GM12878 (cell line): ENCODE results near the gene PROSER3. TPM values are rescaled to one million over a fixed set of nuclear protein-coding genes. Genes with fewer than 3 reads are reported as not detected.

Experiments
- BCL3 ChIP-seq: IDR thresholded peaks from 2 replicates; pipeline ENCODE4 v1.6.1; 2011; ENCODE audit warnings: borderline replicate concordance, low read depth, mild to moderate bottlenecking, moderate library complexity, low read length; ENCODE audit not compliant: insufficient read depth, poor library complexity, severe bottlenecking
- CBFB ChIP-seq: IDR thresholded peaks from 2 replicates; pipeline ENCODE4 v1.6.1; 2016; ENCODE audit warnings: antibody characterized with exemption, low read depth
- CREM ChIP-seq: IDR thresholded peaks from 2 replicates; pipeline ENCODE4 v1.6.1; 2014; ENCODE audit warnings: antibody characterized with exemption, low read depth
- ELK1 ChIP-seq: IDR thresholded peaks from 2 replicates; pipeline ENCODE4 v1.6.1; 2012; ENCODE audit warnings: low read depth, low read length, improper control_type of control experiment
- FOS ChIP-seq: IDR thresholded peaks from 3 replicates; pipeline ENCODE4 v1.6.1; 2011; ENCODE audit warnings: borderline replicate concordance; ENCODE audit not compliant: insufficient read length; ENCODE audit errors: extremely low read depth
- IRF5 ChIP-seq: fragments of 450-650 bp; IDR thresholded peaks from 2 replicates; pipeline ENCODE4 v1.6.1; 2017; ENCODE audit warnings: borderline replicate concordance
- LARP7 ChIP-seq: fragments of 450-650 bp; IDR thresholded peaks from 2 replicates; pipeline ENCODE4 v1.6.1; 2017; ENCODE audit warnings: mild to moderate bottlenecking
- NBN ChIP-seq: fragments of 450-650 bp; IDR thresholded peaks from 2 replicates; pipeline ENCODE4 v1.6.1; 2016
- PML ChIP-seq: IDR thresholded peaks from 2 replicates; pipeline ENCODE4 v1.6.1; 2012; ENCODE audit warnings: low read length, inconsistent platforms
- RELA ChIP-seq: fragments of 450-650 bp; IDR thresholded peaks from 2 replicates; pipeline ENCODE4 v1.8.0; 2014; ENCODE audit warnings: borderline replicate concordance; ENCODE audit not compliant: partially characterized antibody
- SIX5 ChIP-seq: IDR thresholded peaks from 2 replicates; pipeline ENCODE4 v1.6.1; 2011; ENCODE audit warnings: mild to moderate bottlenecking, low read depth, low read length, moderate library complexity; ENCODE audit not compliant: severe bottlenecking
- SRF ChIP-seq, 2 experiments: IDR thresholded peaks; 2 replicates each; pipeline ENCODE4 v1.6.1; 2011; ENCODE audit warnings: low read depth in 2 of 2, low read length in 2 of 2, mild to moderate bottlenecking in 1 of 2, moderate library complexity in 1 of 2
- TBL1XR1 ChIP-seq: IDR thresholded peaks from 2 replicates; pipeline ENCODE4 v1.6.1; 2012; ENCODE audit warnings: low read depth, low read length, improper control_type of control experiment
- ZNF274 ChIP-seq: IDR thresholded peaks from one replicate; pipeline ENCODE4 v1.8.0; 2011; ENCODE audit not compliant: insufficient read length, insufficient read depth
- ZNF384 ChIP-seq: IDR thresholded peaks from 2 replicates; pipeline ENCODE4 v1.6.1; 2012; ENCODE audit warnings: low read depth, mild to moderate bottlenecking, low read length, improper control_type of control experiment, borderline replicate concordance
- ZSCAN29 ChIP-seq: fragments of 450-650 bp; IDR thresholded peaks from 2 replicates; pipeline ENCODE4 v1.6.1; 2017; ENCODE audit warnings: mild to moderate bottlenecking, moderate library complexity
- polyA plus RNA-seq, 11 experiments: library from polyadenylated mRNA; depleted of rRNA in 4 of 11; unstranded in 6 of 11; stranded (reverse) in 5 of 11; fragments of >200 nt; fragmentation: Nextera tagmentation in 4 of 11; fragmentation: Illumina TruSeq in 1 of 11; extraction: Ambion mirVana in 4 of 11; extraction: Trizol in 1 of 11; gene quantifications; 1 replicate in 1 of 11; 2 replicates in 10 of 11; pipeline versions ENCODE4 v1.2.1 to v1.2.3, GENCODE V29; 2011 to 2016; ENCODE audit warnings: inconsistent platforms in 2 of 11, missing spikeins in 2 of 11, low read depth in 1 of 11
- total RNA-seq, 4 experiments: library from RNA; depleted of rRNA in 3 of 4; stranded (reverse); fragments of >200 nt in 3 of 4; fragmentation: Illumina TruSeq in 1 of 4; extraction: Trizol in 1 of 4; gene quantifications; 2 replicates each; pipeline versions ENCODE4 v1.2.1 to v1.2.3, GENCODE V29; 2013 to 2021
- TF ChIP-seq, protein P1 (sequence below): fragments of 450-650 bp; IDR thresholded peaks from 2 replicates; pipeline ENCODE4 v1.6.1; 2018; ENCODE audit warnings: borderline replicate concordance, mild to moderate bottlenecking; ENCODE audit not compliant: partially characterized antibody
- TF ChIP-seq, protein P2 (sequence below): fragments of 450-650 bp; formaldehyde crosslinking; IDR thresholded peaks from 2 replicates; pipeline ENCODE4 v1.4.0; 2020; ENCODE audit warnings: mild to moderate bottlenecking, moderate library complexity

The PROSER3 gene
- total and polyA plus RNA-seq, 10 of the 15 experiments (the other 5 are each of a cell fraction or from before 2014, with no cell fraction given) = 0.85 to 25.1 (median 9.6) TPM

- no peak for TF ChIP-seq ELK1
- peak; percentile 69 for TF ChIP-seq BCL3
- no peak for TF ChIP-seq ZSCAN29
- TF ChIP-seq, protein P1, sequence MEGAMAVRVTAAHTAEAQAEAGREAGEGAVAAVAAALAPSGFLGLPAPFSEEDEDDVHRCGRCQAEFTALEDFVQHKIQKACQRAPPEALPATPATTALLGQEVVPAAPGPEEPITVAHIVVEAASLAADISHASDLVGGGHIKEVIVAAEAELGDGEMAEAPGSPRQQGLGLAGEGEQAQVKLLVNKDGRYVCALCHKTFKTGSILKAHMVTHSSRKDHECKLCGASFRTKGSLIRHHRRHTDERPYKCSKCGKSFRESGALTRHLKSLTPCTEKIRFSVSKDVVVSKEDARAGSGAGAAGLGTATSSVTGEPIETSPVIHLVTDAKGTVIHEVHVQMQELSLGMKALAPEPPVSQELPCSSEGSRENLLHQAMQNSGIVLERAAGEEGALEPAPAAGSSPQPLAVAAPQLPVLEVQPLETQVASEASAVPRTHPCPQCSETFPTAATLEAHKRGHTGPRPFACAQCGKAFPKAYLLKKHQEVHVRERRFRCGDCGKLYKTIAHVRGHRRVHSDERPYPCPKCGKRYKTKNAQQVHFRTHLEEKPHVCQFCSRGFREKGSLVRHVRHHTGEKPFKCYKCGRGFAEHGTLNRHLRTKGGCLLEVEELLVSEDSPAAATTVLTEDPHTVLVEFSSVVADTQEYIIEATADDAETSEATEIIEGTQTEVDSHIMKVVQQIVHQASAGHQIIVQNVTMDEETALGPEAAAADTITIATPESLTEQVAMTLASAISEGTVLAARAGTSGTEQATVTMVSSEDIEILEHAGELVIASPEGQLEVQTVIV = no peak
- 0 out of 4 replicates have a peak, but pooled peaks of 1 of the 2 experiments have one; percentile 17 for TF ChIP-seq SRF (IDR thresholded peaks at IDR 0.05; ENCODE audit: low read depth in 2 of 2, low read length in 2 of 2)
- TF ChIP-seq, protein P2, sequence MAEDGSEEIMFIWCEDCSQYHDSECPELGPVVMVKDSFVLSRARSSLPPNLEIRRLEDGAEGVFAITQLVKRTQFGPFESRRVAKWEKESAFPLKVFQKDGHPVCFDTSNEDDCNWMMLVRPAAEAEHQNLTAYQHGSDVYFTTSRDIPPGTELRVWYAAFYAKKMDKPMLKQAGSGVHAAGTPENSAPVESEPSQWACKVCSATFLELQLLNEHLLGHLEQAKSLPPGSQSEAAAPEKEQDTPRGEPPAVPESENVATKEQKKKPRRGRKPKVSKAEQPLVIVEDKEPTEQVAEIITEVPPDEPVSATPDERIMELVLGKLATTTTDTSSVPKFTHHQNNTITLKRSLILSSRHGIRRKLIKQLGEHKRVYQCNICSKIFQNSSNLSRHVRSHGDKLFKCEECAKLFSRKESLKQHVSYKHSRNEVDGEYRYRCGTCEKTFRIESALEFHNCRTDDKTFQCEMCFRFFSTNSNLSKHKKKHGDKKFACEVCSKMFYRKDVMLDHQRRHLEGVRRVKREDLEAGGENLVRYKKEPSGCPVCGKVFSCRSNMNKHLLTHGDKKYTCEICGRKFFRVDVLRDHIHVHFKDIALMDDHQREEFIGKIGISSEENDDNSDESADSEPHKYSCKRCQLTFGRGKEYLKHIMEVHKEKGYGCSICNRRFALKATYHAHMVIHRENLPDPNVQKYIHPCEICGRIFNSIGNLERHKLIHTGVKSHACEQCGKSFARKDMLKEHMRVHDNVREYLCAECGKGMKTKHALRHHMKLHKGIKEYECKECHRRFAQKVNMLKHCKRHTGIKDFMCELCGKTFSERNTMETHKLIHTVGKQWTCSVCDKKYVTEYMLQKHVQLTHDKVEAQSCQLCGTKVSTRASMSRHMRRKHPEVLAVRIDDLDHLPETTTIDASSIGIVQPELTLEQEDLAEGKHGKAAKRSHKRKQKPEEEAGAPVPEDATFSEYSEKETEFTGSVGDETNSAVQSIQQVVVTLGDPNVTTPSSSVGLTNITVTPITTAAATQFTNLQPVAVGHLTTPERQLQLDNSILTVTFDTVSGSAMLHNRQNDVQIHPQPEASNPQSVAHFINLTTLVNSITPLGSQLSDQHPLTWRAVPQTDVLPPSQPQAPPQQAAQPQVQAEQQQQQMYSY = no peak
- no peak for TF ChIP-seq SIX5
- TF ChIP-seq CREM = peak; percentile 63; the same call in 1 of the 2 replicates
- TF ChIP-seq FOS = no peak
- TF ChIP-seq TBL1XR1 = peak; percentile 75; the same call in 1 of the 2 replicates
- no peak for TF ChIP-seq PML
- no peak for TF ChIP-seq ZNF384
- no peak for TF ChIP-seq IRF5
- peak; percentile 37; the same call in 1 of the 2 replicates for TF ChIP-seq CBFB
- TF ChIP-seq LARP7 = no peak
- TF ChIP-seq ZNF274 = no peak
- TF ChIP-seq RELA = peak; percentile 88
- TF ChIP-seq NBN = peak; percentile 69
Measured at GRCh38 chr19:35710784-35711723, 46.9 kb upstream of the PROSER3 start (continued).
